Keratinocyte (primary cell): ENCODE measurements around the gene TEX13D. TPM values are rescaled to one million over a fixed set of nuclear protein-coding genes. Genes with fewer than 3 reads are reported as not detected.

Experiments
- DNase-seq: peaks from one replicate; pipeline ENCODE4 v3.0.0-alpha.2; 2011; ENCODE audit warnings: low read depth, missing footprints, low spot score
- FAIRE-seq: peaks from 2 replicates; lab custom pipeline; 2011; peaks lifted over from hg19 to GRCh38; lab: Jason Lieb, UNC
- H2AFZ ChIP-seq: 2 replicates; pipeline ENCODE4 v1.6.0; 2012; ENCODE audit warnings: low read length, control low read depth, inconsistent platforms; ENCODE audit not compliant: control insufficient read depth
- H3K27ac ChIP-seq: 2 replicates; pipeline ENCODE4 v1.5.1; 2011; ENCODE audit warnings: low read length; ENCODE audit not compliant: control insufficient read depth, insufficient read depth
- H3K27me3 ChIP-seq: 3 replicates; pipeline ENCODE4 v1.6.0; 2011; ENCODE audit warnings: low read length; ENCODE audit not compliant: control insufficient read depth, insufficient read depth; ENCODE audit errors: extremely low read depth
- H3K36me3 ChIP-seq, 2 experiments: 2 replicates in 1 of 2; 3 replicates in 1 of 2; pipeline ENCODE4 v1.5.1; 2011; ENCODE audit warnings: low read length in 2 of 2, mild to moderate bottlenecking in 1 of 2; ENCODE audit not compliant: control insufficient read depth in 2 of 2, insufficient read depth in 2 of 2; ENCODE audit errors: extremely low read depth in 1 of 2
- H3K4me1 ChIP-seq: 3 replicates; pipeline ENCODE4 v1.5.1; 2011; ENCODE audit warnings: low read length; ENCODE audit not compliant: control insufficient read depth, insufficient read depth; ENCODE audit errors: extremely low read depth
- H3K4me2 ChIP-seq: 3 replicates; pipeline ENCODE4 v1.6.0; 2011; ENCODE audit warnings: low read depth, low read length; ENCODE audit not compliant: control insufficient read depth, insufficient read depth; ENCODE audit errors: extremely low read depth
- H3K4me3 ChIP-seq, 3 experiments: fragments of 200-600 bp in 1 of 3; sonication (generic) in 1 of 3; 2 replicates in 2 of 3; 3 replicates in 1 of 3; pipeline ENCODE4 v1.5.1; 2011 to 2016; ENCODE audit warnings: low read length in 3 of 3, mild to moderate bottlenecking in 3 of 3, control low read depth in 2 of 3, inconsistent platforms in 1 of 3, low read depth in 1 of 3, mixed read lengths in 1 of 3, mixed run types in 1 of 3, moderate library complexity in 1 of 3; ENCODE audit not compliant: control insufficient read depth in 2 of 3, insufficient read depth in 2 of 3; ENCODE audit errors: extremely low read depth in 1 of 3
- H3K79me2 ChIP-seq: 2 replicates; pipeline ENCODE4 v1.6.0; 2012; ENCODE audit warnings: low read length; ENCODE audit not compliant: control insufficient read depth, insufficient read depth
- H3K9ac ChIP-seq: 3 replicates; pipeline ENCODE4 v1.6.0; 2011; ENCODE audit warnings: low read length; ENCODE audit not compliant: control insufficient read depth, insufficient read depth; ENCODE audit errors: extremely low read depth
- H3K9me1 ChIP-seq: 3 replicates; pipeline ENCODE4 v1.6.0; 2011; ENCODE audit warnings: low read length; ENCODE audit not compliant: control insufficient read depth, insufficient read depth; ENCODE audit errors: extremely low read depth
- H3K9me3 ChIP-seq: 2 replicates; pipeline ENCODE4 v1.5.1; 2012; ENCODE audit warnings: low read depth, low read length; ENCODE audit not compliant: control insufficient read depth
- H4K20me1 ChIP-seq: 3 replicates; pipeline ENCODE4 v1.6.0; 2011; ENCODE audit warnings: low read length; ENCODE audit not compliant: control insufficient read depth, insufficient read depth; ENCODE audit errors: extremely low read depth
- EZH2 ChIP-seq: IDR thresholded peaks from one replicate; pipeline ENCODE4 v1.6.1; 2012; ENCODE audit warnings: inconsistent platforms, mild to moderate bottlenecking, low read length, moderate library complexity
- dilution Hi-C: fragments of 300-500 bp; cut with MboI; formaldehyde crosslinking; loops from one replicate; pipeline ENCODE4 v1.7.0; 2020; ENCODE audit warnings: low sequenced_read_pairs; ENCODE audit not compliant: extremely low pct_ligation_motif_present
- polyA plus RNA-seq, 5 experiments: library from polyadenylated mRNA; depleted of rRNA in 3 of 5; stranded (reverse) in 3 of 5; stranded (forward) in 1 of 5; unstranded in 1 of 5; fragments of >200 nt; gene quantifications; 1 replicate in 1 of 5; 2 replicates in 3 of 5; 3 replicates in 1 of 5; pipeline versions ENCODE4 v1.2.1 to v1.2.3, GENCODE V29; 2011 to 2012; ENCODE audit warnings: missing spikeins in 2 of 5, low read depth in 1 of 5, low replicate concordance in 1 of 5
- TF ChIP-seq, protein P1 (sequence below), 3 experiments: IDR thresholded peaks in 1 of 3; conservative IDR thresholded peaks in 1 of 3; optimal IDR thresholded peaks in 1 of 3; 2 replicates in 2 of 3; 3 replicates in 1 of 3; pipeline versions ENCODE3 to v1.5.1; 2011; ENCODE audit warnings: low read length in 3 of 3, mild to moderate bottlenecking in 3 of 3, moderate library complexity in 2 of 3, control low read depth in 1 of 3, inconsistent platforms in 1 of 3; ENCODE audit not compliant: insufficient read depth in 2 of 3; ENCODE audit errors: extremely low read depth in 1 of 3

The TEX13D gene
- polyA plus RNA-seq, 1 donor (not counting 4 experiments of a cell fraction or from before 2014, with no cell fraction given): not detected

DNA sequence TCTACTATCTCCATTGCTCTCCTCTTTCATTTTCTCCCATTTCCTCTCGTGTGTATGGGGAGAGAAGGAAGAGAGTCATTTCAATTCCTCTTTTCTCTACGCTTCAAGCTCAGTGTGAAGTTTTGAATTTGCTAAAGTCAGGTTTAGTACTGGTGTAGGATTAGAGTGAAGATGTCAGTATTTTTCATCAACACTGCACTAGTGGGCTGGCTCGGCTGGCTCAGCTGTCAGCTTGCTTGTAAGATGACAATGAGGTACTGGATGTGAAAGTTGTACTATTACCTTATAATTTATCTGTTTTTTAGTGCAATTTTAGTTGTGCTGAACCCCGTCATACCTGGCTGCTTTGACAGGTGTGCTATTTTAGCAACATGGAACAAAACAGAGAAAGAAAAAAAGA is 11.8 kb downstream of the TEX13D start:
- H3K4me2 ChIP-seq: no peak overlapping the region
- H3K27me3 ChIP-seq: no peaks in the 10 kb centered on the region
- H2AFZ ChIP-seq: no peak overlapping the region
- no peaks in the 10 kb centered on the region for H3K4me1 ChIP-seq
- H3K36me3 ChIP-seq: no peaks in the 10 kb centered on the region
- H3K79me2 ChIP-seq: no peaks in the 10 kb centered on the region
- no peak overlapping the region for H3K27ac ChIP-seq
- no peak overlapping the region for H3K9ac ChIP-seq
- H4K20me1 ChIP-seq: no peaks in the 10 kb centered on the region
- H3K9me1 ChIP-seq: no peaks in the 10 kb centered on the region
- TF ChIP-seq, protein P1, sequence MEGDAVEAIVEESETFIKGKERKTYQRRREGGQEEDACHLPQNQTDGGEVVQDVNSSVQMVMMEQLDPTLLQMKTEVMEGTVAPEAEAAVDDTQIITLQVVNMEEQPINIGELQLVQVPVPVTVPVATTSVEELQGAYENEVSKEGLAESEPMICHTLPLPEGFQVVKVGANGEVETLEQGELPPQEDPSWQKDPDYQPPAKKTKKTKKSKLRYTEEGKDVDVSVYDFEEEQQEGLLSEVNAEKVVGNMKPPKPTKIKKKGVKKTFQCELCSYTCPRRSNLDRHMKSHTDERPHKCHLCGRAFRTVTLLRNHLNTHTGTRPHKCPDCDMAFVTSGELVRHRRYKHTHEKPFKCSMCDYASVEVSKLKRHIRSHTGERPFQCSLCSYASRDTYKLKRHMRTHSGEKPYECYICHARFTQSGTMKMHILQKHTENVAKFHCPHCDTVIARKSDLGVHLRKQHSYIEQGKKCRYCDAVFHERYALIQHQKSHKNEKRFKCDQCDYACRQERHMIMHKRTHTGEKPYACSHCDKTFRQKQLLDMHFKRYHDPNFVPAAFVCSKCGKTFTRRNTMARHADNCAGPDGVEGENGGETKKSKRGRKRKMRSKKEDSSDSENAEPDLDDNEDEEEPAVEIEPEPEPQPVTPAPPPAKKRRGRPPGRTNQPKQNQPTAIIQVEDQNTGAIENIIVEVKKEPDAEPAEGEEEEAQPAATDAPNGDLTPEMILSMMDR (optimal IDR thresholded peaks at IDR 0.05 in 1 of 3, IDR thresholded peaks at IDR 0.05 in 1 of 3, conservative IDR thresholded peaks at IDR 0.05 in 1 of 3; ENCODE audit: extremely low read depth in 1 of 3, insufficient read depth in 2 of 3, low read length in 3 of 3): no peak
- TF ChIP-seq EZH2: no peak
- FAIRE-seq (no peak), DNase-seq (no peak)
- H3K9me3 ChIP-seq: no peaks in the 10 kb centered on the region
- dilution Hi-C loops: no loop called here
- H3K4me3 ChIP-seq: no peak overlapping the region

DNA sequence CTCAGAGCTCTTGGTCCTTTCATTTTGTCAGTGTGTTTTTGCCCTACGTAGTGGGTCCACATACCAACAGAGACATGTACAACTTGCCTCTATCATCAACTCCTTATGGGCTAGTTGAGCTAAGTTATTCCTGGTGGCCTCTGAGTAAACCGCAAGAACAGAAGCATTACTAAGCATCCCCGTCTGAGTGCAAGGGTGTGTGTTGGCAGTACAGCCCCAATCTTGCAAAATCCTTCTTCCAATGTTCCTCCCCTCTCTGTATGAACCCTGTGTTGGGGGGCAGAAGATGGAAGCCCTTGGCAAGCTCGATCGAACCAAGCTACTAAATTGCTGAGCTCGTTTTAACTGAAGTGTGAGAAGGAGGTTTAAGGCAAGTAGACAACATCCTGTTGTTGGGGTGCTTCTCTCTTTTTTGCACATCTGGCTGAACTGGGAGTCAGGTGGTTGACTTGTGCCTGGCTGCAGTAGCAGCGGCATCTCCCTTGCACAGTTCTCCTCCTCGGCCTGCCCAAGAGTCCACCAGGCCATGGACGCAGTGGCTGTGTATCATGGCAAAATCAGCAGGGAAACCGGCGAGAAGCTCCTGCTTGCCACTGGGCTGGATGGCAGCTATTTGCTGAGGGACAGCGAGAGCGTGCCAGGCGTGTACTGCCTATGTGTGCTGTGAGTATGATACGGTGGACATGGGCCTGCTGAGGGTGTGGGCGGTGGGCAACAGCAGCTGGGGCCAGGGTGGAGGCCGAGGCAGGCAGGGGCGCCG is 13.8 kb downstream of the TEX13D start, which contains the start of gene SH2D1A:
Gene SH2D1A, plus strand, starts transcription at position 447 of the 760 bp plus-strand sequence. Its CDS starts 80 bp downstream, at position 527.
- Histone ChIP-seq H3K36me3 (no peaks in the 10 kb centered on the region), H3K27ac (no peak within 1 kb of the TSS), H3K9me1 (no peaks in the 10 kb centered on the region), H4K20me1 (no peaks in the 10 kb centered on the region), H3K4me3 (no peak within 1 kb of the TSS), H3K4me2 (peak within 1 kb of the TSS; percentile 13), H2AFZ (peak within 1 kb of the TSS; percentile 27), H3K4me1 (no peaks in the 10 kb centered on the region), H3K9me3 (no peaks in the 10 kb centered on the region), H3K27me3 (no peaks in the 10 kb centered on the region), H3K9ac (no peak within 1 kb of the TSS), H3K79me2 (no peaks in the 10 kb centered on the region)
- DNase-seq: no peak
- no peak for TF ChIP-seq EZH2
- TF ChIP-seq, protein P1 (optimal IDR thresholded peaks at IDR 0.05 in 1 of 3, IDR thresholded peaks at IDR 0.05 in 1 of 3, conservative IDR thresholded peaks at IDR 0.05 in 1 of 3; ENCODE audit: extremely low read depth in 1 of 3, insufficient read depth in 2 of 3, low read length in 3 of 3): no peak
- no peak for FAIRE-seq
- dilution Hi-C loops: no loop called here
